ENCODE measurements around the gene NBAS. TPM values are rescaled to one million over a fixed set of nuclear protein-coding genes. Genes with fewer than 3 reads are reported as not detected.

NBAS gene
- total and polyA plus RNA-seq, 9 of the 15 experiments (the other 6 are each of a cell fraction or from before 2014, with no cell fraction given), result 15.3 to 94.4 (median 69.9) TPM

DNA sequence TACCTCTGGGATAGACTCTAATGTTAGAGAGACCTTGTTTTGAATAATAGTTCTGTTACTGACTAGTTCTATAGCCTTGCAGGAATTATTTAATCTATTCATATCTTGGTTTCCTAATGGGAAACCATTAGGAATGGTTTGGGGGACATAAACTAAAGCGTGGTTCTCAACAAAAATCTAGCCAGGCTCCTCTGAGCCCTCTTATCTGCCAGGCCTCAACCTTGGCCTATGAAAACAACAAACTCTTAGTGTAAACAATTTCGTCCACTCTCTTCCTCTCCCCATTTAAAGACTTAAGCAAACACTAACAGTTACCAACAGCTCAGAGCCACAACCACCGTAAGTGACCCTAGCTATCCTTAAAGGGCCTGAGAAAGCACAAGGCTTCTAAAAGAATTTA, 10.6 kb upstream of the NBAS start:
- H4K20me1 ChIP-seq (replicated peaks; ENCODE audit: control insufficient read depth, insufficient read depth, low read length), result no peaks in the 10 kb centered on the region
- intact Hi-C loops (cut with micrococcal nuclease), result no loop called here
- H3K4me3 ChIP-seq, result no peak overlapping the region
- in situ Hi-C loops (cut with MboI), result no loop called here
- ATAC-seq (peak; percentile 10; the same call in 1 of the 3 replicates), DNase-seq (ENCODE audit: extremely low read depth in 1 of 4, low spot score in 3 of 4) (no peak), FAIRE-seq (no peak)
- ChIA-PET CTCF (ENCODE audit: low intra/inter-chr PET ratio) (no interaction called here), POLR2A (interaction anchor here (0.9 to 2.8 kb wide), 4 partner anchors 8 to 17 kb away, joined by 3 to 9 read pairs (median 4); partner anchors contain the start of gene NBAS)
- no TSS peak for BruUV-seq (replicated peaks)
- 46% methylated on average over 3 of the region's 3 CpGs for WGBS (ENCODE audit: insufficient coverage, low coverage, missing lambda C conversion rate)
- H3K9me3 ChIP-seq (replicated peaks; ENCODE audit: control insufficient read depth, insufficient read depth, low read depth, low read length), result no peaks in the 10 kb centered on the region
- H3K36me3 ChIP-seq (ENCODE audit: control insufficient read depth, insufficient read depth, low read length), result 0 out of 3 replicates have a peak, but pooled peaks cover 2% of the 10 kb centered on the region
- H3K4me2 ChIP-seq (ENCODE audit: insufficient read depth, low read length), result no peak overlapping the region
- H3K27me3 ChIP-seq (ENCODE audit: control insufficient read depth in 2 of 2, insufficient read depth in 2 of 2, low read length in 2 of 2), result no peaks in the 10 kb centered on the region
- peak overlapping the region; percentile 93 for H2AFZ ChIP-seq (ENCODE audit: low read depth, low read length)
- no peaks in the 10 kb centered on the region for H3K9me1 ChIP-seq (ENCODE audit: control insufficient read depth, insufficient read depth, low read length)
- H3K9ac ChIP-seq (ENCODE audit: insufficient read depth in 1 of 2, low read depth in 2 of 2, low read length in 2 of 2), result no peak overlapping the region
- peak overlapping the region; percentile 30; the same call in 1 of the 3 replicates for H3K27ac ChIP-seq (ENCODE audit: extremely low read depth, low read depth, low read length)
- no peaks in the 10 kb centered on the region for H3K79me2 ChIP-seq (ENCODE audit: control insufficient read depth, insufficient read depth, low read length)
- H3K4me1 ChIP-seq (replicated peaks in 1 of 2; ENCODE audit: control insufficient read depth in 2 of 2, insufficient read depth in 2 of 2, low read length in 2 of 2), result peaks cover 3 to 13% of the 10 kb centered on the region in 2 experiments; a peak in 3 of 5 replicates
- TF ChIP-seq NCOA1 (IDR thresholded peaks at IDR 0.05; ENCODE audit: low read depth) (no peak), PCBP1 (IDR thresholded peaks at IDR 0.05; ENCODE audit: low read depth, low read length, poor library complexity, severe bottlenecking) (no peak), FOXJ2 (tag; IDR thresholded peaks at IDR 0.05) (no peak), PHTF2 (CRISPR knock-in tag; IDR thresholded peaks at IDR 0.05) (no peak), L3MBTL2 (IDR thresholded peaks at IDR 0.05) (peak; percentile 39; the same call in 1 of the 2 replicates), EWSR1 (IDR thresholded peaks at IDR 0.05; ENCODE audit: borderline replicate concordance, low read depth, partially characterized antibody) (no peak), ELF1 (tag; IDR thresholded peaks at IDR 0.05) (no peak), PHF20 (IDR thresholded peaks at IDR 0.05; ENCODE audit: partially characterized antibody) (peak; percentile 56), BRCA1 (IDR thresholded peaks at IDR 0.05) (no peak), BRCA1 (CRISPR knock-in tag; IDR thresholded peaks at IDR 0.05) (no peak), YY1 (IDR thresholded peaks at IDR 0.05; ENCODE audit: borderline replicate concordance in 1 of 3, control insufficient read depth in 1 of 3, extremely low read depth in 1 of 3, insufficient read depth in 3 of 3, insufficient read length in 1 of 3, insufficient replicate concordance in 2 of 3, low read depth in 1 of 3, low read length in 2 of 3) (no peak), MEF2D (tag; conservative IDR thresholded peaks at IDR 0.05; ENCODE audit: low read depth) (no peak), KDM2B (CRISPR knock-in tag; IDR thresholded peaks at IDR 0.05) (no peak), BRD4 (IDR thresholded peaks at IDR 0.05) (peak; percentile 44; the same call in 1 of the 2 replicates)
- TF ChIP-seq, protein P1, sequence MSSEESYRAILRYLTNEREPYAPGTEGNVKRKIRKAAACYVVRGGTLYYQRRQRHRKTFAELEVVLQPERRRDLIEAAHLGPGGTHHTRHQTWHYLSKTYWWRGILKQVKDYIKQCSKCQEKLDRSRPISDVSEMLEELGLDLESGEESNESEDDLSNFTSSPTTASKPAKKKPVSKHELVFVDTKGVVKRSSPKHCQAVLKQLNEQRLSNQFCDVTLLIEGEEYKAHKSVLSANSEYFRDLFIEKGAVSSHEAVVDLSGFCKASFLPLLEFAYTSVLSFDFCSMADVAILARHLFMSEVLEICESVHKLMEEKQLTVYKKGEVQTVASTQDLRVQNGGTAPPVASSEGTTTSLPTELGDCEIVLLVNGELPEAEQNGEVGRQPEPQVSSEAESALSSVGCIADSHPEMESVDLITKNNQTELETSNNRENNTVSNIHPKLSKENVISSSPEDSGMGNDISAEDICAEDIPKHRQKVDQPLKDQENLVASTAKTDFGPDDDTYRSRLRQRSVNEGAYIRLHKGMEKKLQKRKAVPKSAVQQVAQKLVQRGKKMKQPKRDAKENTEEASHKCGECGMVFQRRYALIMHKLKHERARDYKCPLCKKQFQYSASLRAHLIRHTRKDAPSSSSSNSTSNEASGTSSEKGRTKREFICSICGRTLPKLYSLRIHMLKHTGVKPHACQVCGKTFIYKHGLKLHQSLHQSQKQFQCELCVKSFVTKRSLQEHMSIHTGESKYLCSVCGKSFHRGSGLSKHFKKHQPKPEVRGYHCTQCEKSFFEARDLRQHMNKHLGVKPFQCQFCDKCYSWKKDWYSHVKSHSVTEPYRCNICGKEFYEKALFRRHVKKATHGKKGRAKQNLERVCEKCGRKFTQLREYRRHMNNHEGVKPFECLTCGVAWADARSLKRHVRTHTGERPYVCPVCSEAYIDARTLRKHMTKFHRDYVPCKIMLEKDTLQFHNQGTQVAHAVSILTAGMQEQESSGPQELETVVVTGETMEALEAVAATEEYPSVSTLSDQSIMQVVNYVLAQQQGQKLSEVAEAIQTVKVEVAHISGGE (CRISPR knock-in tag; IDR thresholded peaks at IDR 0.05), result peak in 1 of 3 experiments; percentile 49; a peak in 2 of 6 replicates
- TF ChIP-seq, protein P2, sequence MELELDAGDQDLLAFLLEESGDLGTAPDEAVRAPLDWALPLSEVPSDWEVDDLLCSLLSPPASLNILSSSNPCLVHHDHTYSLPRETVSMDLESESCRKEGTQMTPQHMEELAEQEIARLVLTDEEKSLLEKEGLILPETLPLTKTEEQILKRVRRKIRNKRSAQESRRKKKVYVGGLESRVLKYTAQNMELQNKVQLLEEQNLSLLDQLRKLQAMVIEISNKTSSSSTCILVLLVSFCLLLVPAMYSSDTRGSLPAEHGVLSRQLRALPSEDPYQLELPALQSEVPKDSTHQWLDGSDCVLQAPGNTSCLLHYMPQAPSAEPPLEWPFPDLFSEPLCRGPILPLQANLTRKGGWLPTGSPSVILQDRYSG (tag; conservative IDR thresholded peaks at IDR 0.05; ENCODE audit: low read depth), result 0 out of 2 replicates have a peak, but pooled peaks have one; percentile 53
- TF ChIP-seq, protein P3, sequence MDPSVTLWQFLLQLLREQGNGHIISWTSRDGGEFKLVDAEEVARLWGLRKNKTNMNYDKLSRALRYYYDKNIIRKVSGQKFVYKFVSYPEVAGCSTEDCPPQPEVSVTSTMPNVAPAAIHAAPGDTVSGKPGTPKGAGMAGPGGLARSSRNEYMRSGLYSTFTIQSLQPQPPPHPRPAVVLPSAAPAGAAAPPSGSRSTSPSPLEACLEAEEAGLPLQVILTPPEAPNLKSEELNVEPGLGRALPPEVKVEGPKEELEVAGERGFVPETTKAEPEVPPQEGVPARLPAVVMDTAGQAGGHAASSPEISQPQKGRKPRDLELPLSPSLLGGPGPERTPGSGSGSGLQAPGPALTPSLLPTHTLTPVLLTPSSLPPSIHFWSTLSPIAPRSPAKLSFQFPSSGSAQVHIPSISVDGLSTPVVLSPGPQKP (CRISPR knock-in tag; IDR thresholded peaks at IDR 0.05), result no peak

Measured in K562 (cell line).